SK-N-DZ (cell line): ENCODE data around the gene NAA80.
"Not testable (repeated sequence)": the region's sequence is repeated elsewhere in the genome, so short reads cannot be mapped to it uniquely, and the experiment has no call there.

ENCODE experiments used
- DNase-seq: peaks from one replicate; pipeline ENCODE4 v3.0.0-alpha.2; 2015; ENCODE audit warnings: low spot score

Gene NAA80

DNA sequence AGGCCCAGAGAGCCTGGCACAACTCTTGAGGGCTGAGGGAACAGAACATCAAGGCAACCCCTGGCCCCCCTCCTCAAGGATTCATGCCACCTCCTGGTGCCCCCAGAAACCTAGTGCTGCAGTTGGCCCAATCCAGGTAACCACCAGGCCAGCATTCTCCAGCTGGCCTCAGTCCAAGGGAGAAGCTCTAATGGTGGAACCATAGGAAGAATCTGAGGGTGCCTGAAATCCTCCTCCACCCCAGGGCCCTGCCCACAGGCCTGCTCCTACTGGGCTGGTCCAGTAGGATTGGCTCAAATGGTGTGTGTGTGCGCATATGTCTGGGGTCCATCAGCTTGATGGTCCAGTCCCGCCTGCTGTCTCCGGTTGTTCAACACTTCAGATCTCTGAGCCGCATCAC lies 15.6 kb upstream of the NAA80 start:
- no peak for DNase-seq

DNA sequence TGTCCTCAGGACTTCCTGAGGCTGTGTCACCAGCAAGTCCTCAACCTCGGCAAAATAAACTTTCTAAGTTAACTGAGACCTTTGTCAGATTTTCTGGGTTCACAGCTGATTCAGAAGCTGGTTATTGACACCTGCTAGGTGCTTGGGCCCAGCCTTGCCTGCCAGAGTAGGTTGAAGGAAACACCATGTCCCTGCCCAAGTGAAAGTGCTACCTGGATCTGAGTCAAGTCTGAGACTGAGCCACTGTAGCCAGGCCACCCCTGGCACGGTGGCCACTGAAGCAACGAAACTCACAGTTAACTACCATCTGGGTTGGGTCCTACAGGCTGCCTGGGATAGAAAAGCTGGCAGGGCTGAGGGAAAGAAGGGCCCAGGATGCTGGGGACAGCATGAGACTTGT lies 15.1 kb upstream of the NAA80 start:
- DNase-seq = no peak

DNA sequence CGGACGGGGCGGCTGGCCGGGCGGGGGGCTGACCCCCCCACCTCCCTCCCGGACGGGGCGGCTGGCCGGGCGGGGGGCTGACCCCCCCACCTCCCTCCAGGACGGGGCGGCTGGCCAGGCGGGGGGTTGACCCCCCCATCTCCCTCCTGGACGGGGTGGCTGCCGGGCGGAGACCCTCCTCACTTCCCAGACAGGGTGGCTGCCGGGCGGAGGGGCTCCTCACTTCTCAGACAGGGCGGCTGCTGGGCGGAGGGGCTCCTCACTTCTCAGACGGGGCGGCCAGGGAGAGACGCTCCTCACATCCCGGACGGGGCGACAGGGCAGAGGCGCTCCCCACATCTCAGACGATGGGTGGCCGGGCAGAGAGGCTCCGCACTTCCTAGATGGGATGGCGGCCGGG lies 12.8 kb upstream of the NAA80 start:
- DNase-seq = not testable (repeated sequence)

GRCh38 chr3:50304601-50305000 lies 5.4 kb upstream of the NAA80 start:
- DNase-seq = no peak

- peak; percentile 71 for DNase-seq
These were observed 4.0 kb upstream of the NAA80 start, which contains the start of gene HYAL1 for GRCh38 chr3:50303013-50303815. Gene HYAL1, minus strand, starts transcription at chr3:50303574. Its CDS starts 618 bp downstream, at chr3:50302956.

- no peak for DNase-seq
These were observed 3.1 kb upstream of the NAA80 start for GRCh38 chr3:50302095-50303012.

GRCh38 chr3:50300681-50301254 lies 1.6 kb upstream of the NAA80 start:
- no peak for DNase-seq

DNA sequence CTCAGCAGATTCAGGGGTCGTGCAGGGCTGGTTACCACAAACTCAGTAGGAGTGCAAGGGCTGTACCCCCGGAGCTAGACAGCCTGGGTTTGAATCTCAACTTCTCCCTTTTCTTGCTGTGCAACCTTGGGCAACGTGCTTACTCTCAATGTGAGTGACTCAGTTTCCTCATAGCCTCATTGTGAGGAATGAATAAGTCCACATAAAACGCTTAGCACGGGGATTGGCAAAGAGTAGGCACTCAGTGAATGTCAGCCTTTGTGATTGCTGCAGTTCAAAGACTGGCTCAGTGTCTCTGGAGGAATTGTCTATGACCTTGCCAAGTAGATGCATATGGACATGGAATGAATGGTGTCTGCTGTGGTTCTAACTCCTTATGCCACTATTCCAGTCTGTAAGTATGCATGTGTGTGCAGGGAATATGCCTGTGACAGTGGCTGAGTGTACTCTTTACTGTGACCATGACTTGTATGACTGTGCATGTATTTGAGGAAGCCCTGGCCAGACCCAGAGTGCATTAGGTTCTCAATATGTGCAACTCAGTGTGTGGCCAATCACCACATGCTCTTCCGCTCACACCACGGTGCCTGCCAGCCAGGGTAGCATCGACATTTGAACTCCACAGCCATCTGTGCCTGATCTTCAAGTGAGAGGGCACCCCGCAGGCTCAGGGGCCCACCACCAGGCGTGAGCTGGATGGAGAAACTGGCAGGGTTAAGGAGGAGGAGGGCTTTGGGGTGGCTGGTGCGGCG lies 900 bp upstream of the NAA80 start:
- no peak for DNase-seq

GRCh38 chr3:50299638-50299928 lies 378 bp upstream of the NAA80 start:
- no peak for DNase-seq

DNA sequence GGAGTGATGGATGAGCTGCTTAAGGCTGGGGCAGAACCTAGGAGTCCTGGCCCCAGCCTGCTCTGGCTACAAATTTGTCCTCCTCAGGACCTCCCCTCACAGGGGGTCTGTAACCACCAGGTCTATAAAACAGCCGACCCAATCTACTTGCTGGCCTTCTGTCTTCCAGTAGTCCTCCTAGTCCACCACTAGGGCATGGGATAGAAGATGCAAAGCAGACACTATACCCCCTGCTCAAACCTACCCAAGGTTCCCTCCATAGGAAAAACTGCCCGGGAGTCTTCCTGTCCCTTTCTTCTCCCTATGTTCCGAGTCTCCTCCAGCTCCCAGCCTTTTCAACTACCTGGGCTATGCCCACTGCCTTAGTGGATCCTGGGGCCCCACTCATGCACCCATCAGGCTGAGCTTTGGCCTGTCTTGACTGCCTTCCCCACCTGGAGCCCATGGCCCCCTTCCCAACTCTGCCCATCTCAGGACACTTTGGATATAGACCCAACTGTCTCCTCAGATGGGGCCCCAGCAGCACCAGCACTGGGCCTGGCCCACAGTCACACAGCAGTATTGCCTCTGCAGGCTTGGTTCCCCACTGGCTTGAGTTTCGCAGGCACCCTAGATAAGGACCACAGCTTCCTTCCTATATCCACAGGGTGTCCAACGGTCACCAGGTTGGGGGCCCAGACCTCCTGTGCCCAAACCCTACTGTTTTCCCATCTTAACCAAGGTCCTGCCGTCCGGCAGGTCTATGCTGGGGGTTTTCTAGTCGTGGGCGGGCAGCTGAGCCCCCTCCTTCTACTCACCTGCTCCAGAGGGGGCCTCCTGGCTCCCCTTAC lies 1.1 kb downstream of the NAA80 start:
- no peak for DNase-seq

DNA sequence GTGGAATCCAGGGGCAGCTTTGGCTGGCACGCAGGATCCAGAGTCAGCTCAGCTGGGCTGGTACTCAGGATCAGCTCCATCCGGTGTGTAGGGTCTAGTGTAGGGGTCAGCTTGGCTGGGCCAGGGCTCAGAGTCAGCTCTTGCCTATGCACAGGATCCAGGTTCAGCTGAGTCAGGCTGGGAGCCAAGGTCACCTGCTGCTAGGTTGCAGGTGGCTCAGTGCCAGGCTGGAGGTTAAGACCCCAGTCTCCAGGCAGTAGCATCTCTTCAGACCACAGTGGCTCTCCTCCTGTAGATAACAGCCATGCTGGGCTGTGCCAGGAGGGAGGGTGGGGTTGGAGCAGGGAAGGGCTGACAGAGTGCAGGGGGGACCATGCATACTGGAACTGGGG lies 1.8 kb downstream of the NAA80 start:
- no peak for DNase-seq

DNA sequence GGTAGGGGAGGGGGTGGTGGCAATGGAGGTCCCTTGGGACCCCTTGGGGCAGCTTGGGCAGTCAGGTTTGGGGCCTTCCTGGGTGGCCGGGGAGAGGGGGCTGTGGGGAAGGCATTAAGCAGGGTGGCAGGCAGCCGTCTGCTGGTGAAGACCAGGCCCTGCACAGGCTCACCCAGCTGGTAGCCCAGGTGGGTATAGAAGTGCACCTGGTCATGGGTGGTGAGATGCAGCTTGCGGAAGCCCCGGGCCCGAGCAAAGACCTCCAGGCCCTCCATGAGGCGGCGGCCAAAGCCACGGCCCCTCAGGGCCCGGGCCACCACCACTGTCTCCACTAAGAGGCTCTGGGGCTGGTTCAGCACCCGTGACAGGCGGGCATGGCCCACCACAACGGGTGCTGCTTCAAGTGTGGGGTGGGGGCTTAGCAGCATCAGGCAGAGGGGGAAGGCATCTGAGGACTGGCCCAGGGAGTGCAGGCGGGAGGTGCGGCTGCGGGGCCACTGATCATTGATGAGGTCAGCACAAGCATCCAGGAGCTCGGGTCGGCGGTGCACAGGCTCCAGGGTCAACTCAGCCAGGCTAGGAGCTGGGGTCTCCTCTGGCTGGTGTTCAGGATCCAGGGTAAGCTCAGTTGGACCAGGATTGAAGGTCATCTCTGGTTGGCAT lies 2.4 kb downstream of the NAA80 start:
- no peak for DNase-seq

GRCh38 chr3:50295553-50296431 lies 3.4 kb downstream of the NAA80 start:
- DNase-seq = no peak

- DNase-seq = no peak
These were observed 4.5 kb downstream of the NAA80 start for GRCh38 chr3:50294492-50295403.

GRCh38 chr3:50294089-50294488 lies 5.1 kb downstream of the NAA80 start:
- no peak for DNase-seq

GRCh38 chr3:50293079-50293801 lies 6.0 kb downstream of the NAA80 start:
- no peak for DNase-seq
